ENCODE results near the gene SRD5A1. TPM values are rescaled to one million over a fixed set of nuclear protein-coding genes. Genes with fewer than 3 reads are reported as not detected.
A peak's percentile ranks its signal among the peaks of the same experiment; 100 is the strongest.

The SRD5A1 gene
- total and polyA plus RNA-seq, 4 donors: 2.5 to 7.7 (median 4.7) TPM

DNA sequence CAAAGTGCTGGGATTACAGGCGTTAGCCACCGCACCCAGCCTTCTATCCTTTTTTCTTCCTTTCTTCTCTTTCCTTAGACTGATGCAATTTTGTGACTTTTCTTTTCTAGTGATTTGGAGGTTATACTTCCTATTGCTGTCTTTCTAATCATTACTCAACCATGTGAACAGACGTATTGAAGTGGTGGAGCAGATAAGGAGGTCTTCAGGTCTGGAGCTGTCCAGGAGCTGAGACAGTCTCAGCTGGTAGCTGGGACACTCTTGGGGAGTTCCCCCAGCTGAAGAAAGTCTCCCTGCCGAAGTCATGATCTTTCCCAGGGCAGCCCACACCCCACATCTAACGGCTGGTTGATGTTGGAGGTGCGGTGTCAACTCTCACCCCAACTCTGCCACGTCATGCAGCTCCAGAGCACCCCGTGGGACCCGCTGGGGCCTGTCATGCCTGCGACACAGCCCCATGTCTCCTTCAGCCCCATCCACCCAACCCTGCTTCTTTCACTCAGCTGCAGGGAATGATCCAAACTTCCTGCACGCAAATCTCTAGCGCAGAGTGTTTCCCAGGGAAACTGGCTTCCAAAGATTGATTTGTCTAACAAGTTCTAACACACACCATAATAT lies 41.5 kb upstream of the SRD5A1 start:
- intact Hi-C loops (cut with DNase I): no loop called here
- H3K27ac ChIP-seq (ENCODE audit: low read depth in 1 of 2, low read length in 2 of 2): no peak overlapping the region
- no peaks in the 10 kb centered on the region for H3K4me1 ChIP-seq (ENCODE audit: control insufficient read depth in 1 of 2, insufficient read depth in 2 of 2, low read length in 2 of 2)
- no peaks in the 10 kb centered on the region for H3K27me3 ChIP-seq (ENCODE audit: control insufficient read depth in 1 of 2, insufficient read depth in 2 of 2, low read length in 1 of 2)
- no peaks in the 10 kb centered on the region for H3K9me3 ChIP-seq (ENCODE audit: control insufficient read depth, low read length)
- no peak for DNase-seq
- no peaks in the 10 kb centered on the region for H3K36me3 ChIP-seq (ENCODE audit: control insufficient read depth in 1 of 2, insufficient read depth in 2 of 2, low read length in 1 of 2)
- 92 to 93% methylated on average over 12 of the region's 12 CpGs for WGBS, 2 donors
- no peak for ATAC-seq (ENCODE audit: low FRiP score)
- H3K4me3 ChIP-seq (ENCODE audit: low read length in 2 of 2): no peak overlapping the region

DNA sequence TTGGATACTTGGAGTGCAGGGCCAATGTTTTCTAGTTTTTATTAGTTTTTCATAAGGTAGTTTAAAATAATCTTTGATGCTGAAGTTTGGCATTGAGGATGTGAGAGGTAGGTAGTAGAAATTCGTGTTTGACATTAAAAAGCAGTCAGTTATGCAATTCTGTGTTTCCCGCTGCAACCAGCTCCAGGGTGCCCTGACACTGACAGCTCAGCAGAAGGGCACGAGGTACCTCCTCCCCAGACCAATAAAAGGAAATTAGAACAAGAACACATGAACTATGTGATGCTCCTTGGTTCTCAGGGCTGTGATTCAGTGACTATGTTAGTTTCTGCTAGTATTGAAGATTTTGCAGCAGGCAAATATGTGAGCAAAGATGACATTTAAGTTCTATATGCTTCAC lies 40.6 kb upstream of the SRD5A1 start:
- 83 to 84% methylated on average over 3 of the region's 3 CpGs for WGBS, 2 donors
- intact Hi-C loops (cut with DNase I): no loop called here
- Histone ChIP-seq H3K4me3 (ENCODE audit: low read length in 2 of 2) (no peak overlapping the region), H3K36me3 (ENCODE audit: control insufficient read depth in 1 of 2, insufficient read depth in 2 of 2, low read length in 1 of 2) (no peaks in the 10 kb centered on the region), H3K27ac (ENCODE audit: low read depth in 1 of 2, low read length in 2 of 2) (no peak overlapping the region), H3K9me3 (ENCODE audit: control insufficient read depth, low read length) (no peaks in the 10 kb centered on the region), H3K27me3 (ENCODE audit: control insufficient read depth in 1 of 2, insufficient read depth in 2 of 2, low read length in 1 of 2) (no peaks in the 10 kb centered on the region), H3K4me1 (ENCODE audit: control insufficient read depth in 1 of 2, insufficient read depth in 2 of 2, low read length in 2 of 2) (peaks cover 0 to 1% of the 10 kb centered on the region in 2 donors)
- no peak for ATAC-seq (ENCODE audit: low FRiP score)
- DNase-seq: no peak

DNA sequence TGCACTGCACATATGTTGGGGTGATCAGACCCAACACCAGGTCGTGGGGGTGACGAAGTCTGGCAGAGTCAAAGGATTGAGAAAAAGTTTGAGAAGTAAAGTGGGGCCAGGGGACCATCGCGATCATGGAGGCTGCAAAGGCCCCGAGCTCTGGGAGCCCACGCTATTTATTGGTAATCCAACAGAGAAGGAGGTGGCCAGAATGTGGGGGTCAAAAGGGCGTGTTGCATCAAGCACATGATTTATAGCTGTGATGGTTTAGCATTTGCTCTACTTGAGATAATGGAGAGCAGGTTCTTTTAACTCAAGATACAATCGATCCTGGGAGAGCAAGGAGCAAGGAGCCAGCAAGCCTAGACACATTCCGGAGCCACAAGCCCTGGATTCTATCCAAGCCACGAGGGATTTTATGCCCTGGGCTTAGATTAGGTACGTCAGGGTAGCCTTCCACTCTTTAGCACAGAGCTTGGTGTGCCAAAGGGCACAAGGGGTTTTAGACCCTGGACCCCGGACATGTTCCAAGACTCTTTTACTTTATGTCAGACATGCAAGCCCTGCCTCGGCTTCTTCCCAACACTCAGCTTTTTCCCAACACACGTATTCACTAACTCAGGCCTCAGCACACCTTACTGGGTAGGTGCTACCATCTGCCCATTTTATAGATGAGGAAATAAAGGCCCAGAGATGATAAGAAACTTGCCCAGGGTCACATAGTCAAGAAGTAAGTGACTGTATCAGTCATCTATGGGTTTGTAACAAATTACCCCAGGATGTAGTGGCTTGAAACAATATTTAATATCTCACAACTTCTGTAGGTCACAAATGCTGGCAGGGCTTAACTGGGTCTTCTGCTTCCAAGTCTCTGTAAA lies 39.9 kb upstream of the SRD5A1 start:
- ATAC-seq (ENCODE audit: low FRiP score) (no peak), DNase-seq (no peak)
- no peaks in the 10 kb centered on the region for H3K27me3 ChIP-seq (ENCODE audit: control insufficient read depth in 1 of 2, insufficient read depth in 2 of 2, low read length in 1 of 2)
- H3K4me3 ChIP-seq (ENCODE audit: low read length in 2 of 2): no peak overlapping the region
- intact Hi-C loops (cut with DNase I): no loop called here
- no peaks in the 10 kb centered on the region for H3K36me3 ChIP-seq (ENCODE audit: control insufficient read depth in 1 of 2, insufficient read depth in 2 of 2, low read length in 1 of 2)
- H3K4me1 ChIP-seq (ENCODE audit: control insufficient read depth in 1 of 2, insufficient read depth in 2 of 2, low read length in 2 of 2): peaks cover 0 to 4% of the 10 kb centered on the region in 2 donors
- WGBS, 2 donors: 69 to 81% methylated on average over 14 of the region's 14 CpGs
- H3K9me3 ChIP-seq (ENCODE audit: control insufficient read depth, low read length): no peaks in the 10 kb centered on the region
- H3K27ac ChIP-seq (ENCODE audit: low read depth in 1 of 2, low read length in 2 of 2): no peak overlapping the region

DNA sequence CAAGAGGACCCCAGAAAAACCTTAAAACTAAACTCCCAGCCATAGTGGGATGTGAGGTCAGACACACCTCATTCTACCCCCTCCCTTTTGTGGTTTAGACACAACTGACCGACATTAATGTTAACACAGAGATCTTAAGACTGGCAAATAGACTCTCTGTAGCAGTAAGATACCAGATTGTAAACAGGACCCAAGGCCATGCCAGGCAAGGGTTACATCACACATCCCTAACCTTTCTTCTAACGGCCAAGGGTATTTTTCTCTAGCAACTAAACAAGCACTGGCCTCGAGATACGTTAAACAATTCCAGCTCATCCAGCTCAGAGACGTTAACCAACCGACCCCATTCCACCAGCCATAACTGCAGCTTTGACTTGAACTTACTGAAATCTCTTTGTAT lies 39.2 kb upstream of the SRD5A1 start:
- no peak for DNase-seq
- Histone ChIP-seq H3K36me3 (ENCODE audit: control insufficient read depth in 1 of 2, insufficient read depth in 2 of 2, low read length in 1 of 2) (peaks cover 0 to 3% of the 10 kb centered on the region in 2 donors), H3K4me3 (ENCODE audit: low read length in 2 of 2) (no peak overlapping the region), H3K27me3 (ENCODE audit: control insufficient read depth in 1 of 2, insufficient read depth in 2 of 2, low read length in 1 of 2) (no peaks in the 10 kb centered on the region), H3K9me3 (ENCODE audit: control insufficient read depth, low read length) (no peaks in the 10 kb centered on the region), H3K4me1 (ENCODE audit: control insufficient read depth in 1 of 2, insufficient read depth in 2 of 2, low read length in 2 of 2) (peaks cover 0 to 4% of the 10 kb centered on the region in 2 donors), H3K27ac (ENCODE audit: low read depth in 1 of 2, low read length in 2 of 2) (no peak overlapping the region)
- intact Hi-C loops (cut with DNase I): no loop called here
- WGBS, 2 donors: 87 to 89% methylated on average over 6 of the region's 6 CpGs
- no peak for ATAC-seq (ENCODE audit: low FRiP score)

GRCh38 chr5:6595405-6595804 lies 37.8 kb upstream of the SRD5A1 start:
- H3K27ac ChIP-seq (ENCODE audit: low read depth in 1 of 2, low read length in 2 of 2): no peak overlapping the region
- no peak overlapping the region for H3K4me3 ChIP-seq (ENCODE audit: low read length in 2 of 2)
- DNase-seq: no peak
- peaks cover 0 to 5% of the 10 kb centered on the region in 2 donors for H3K36me3 ChIP-seq (ENCODE audit: control insufficient read depth in 1 of 2, insufficient read depth in 2 of 2, low read length in 1 of 2)
- ATAC-seq (ENCODE audit: low FRiP score): no peak
- intact Hi-C loops (cut with DNase I): no loop called here
- no peaks in the 10 kb centered on the region for H3K9me3 ChIP-seq (ENCODE audit: control insufficient read depth, low read length)
- H3K27me3 ChIP-seq (ENCODE audit: control insufficient read depth in 1 of 2, insufficient read depth in 2 of 2, low read length in 1 of 2): no peaks in the 10 kb centered on the region
- 83 to 86% methylated on average over 3 of the region's 3 CpGs for WGBS, 2 donors
- peaks cover 0 to 4% of the 10 kb centered on the region in 2 donors for H3K4me1 ChIP-seq (ENCODE audit: control insufficient read depth in 1 of 2, insufficient read depth in 2 of 2, low read length in 2 of 2)

DNA sequence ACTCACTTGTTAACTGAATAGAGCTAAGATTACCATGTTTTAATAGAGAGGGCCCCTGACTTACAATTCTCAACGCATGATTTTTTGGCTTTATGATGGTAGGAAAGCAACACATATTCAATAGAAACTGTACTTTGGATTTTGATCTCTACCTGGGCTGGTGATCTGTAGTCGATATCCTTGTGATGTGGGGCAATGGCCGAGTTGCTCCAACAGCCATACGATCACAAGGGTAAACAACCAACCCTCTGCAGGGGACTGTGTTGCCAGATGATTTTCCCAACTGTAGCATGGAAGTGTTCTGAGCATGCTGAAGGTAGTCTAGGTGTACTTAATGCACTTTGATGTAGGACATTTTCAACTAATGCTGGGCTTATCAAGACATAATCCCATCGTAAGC lies 36.9 kb upstream of the SRD5A1 start:
- WGBS, 2 donors: 94 to 96% methylated on average over 5 of the region's 5 CpGs
- no peak for ATAC-seq (ENCODE audit: low FRiP score)
- peaks cover 0 to 5% of the 10 kb centered on the region in 2 donors for H3K36me3 ChIP-seq (ENCODE audit: control insufficient read depth in 1 of 2, insufficient read depth in 2 of 2, low read length in 1 of 2)
- no peak for DNase-seq
- H3K4me1 ChIP-seq (ENCODE audit: control insufficient read depth in 1 of 2, insufficient read depth in 2 of 2, low read length in 2 of 2): peaks cover 0 to 4% of the 10 kb centered on the region in 2 donors
- H3K4me3 ChIP-seq (ENCODE audit: low read length in 2 of 2): no peak overlapping the region
- no peaks in the 10 kb centered on the region for H3K9me3 ChIP-seq (ENCODE audit: control insufficient read depth, low read length)
- H3K27ac ChIP-seq (ENCODE audit: low read depth in 1 of 2, low read length in 2 of 2): no peak overlapping the region
- H3K27me3 ChIP-seq (ENCODE audit: control insufficient read depth in 1 of 2, insufficient read depth in 2 of 2, low read length in 1 of 2): no peaks in the 10 kb centered on the region
- intact Hi-C loops (cut with DNase I): no loop called here

DNA sequence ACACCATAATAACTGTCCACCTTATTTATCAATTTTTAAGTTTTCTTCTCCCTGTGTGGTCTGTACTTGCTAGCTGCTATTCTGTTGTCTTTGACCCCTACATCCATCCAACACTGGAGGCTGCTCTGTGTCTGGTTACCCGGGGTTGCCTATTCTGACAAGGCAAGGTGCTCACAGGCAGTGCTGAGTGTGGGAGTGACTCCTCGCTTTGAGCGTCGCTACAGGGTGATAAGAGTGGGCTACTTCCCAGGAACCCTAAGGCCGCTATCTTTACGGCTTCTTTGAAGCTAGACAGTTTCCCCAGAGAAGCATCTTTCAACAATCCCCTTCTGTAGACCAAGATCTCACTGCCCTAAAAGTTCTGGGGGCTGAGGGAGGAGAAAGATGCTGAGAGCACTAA lies 35.7 kb upstream of the SRD5A1 start:
- DNase-seq (no peak), ATAC-seq (ENCODE audit: low FRiP score) (no peak)
- 87 to 94% methylated on average over 6 of the region's 6 CpGs for WGBS, 2 donors
- Histone ChIP-seq H3K4me1 (ENCODE audit: control insufficient read depth in 1 of 2, insufficient read depth in 2 of 2, low read length in 2 of 2) (peaks cover 0 to 4% of the 10 kb centered on the region in 2 donors), H3K27ac (ENCODE audit: low read depth in 1 of 2, low read length in 2 of 2) (peak overlapping the region in 1 of 2 donors; percentile 47), H3K4me3 (ENCODE audit: low read length in 2 of 2) (no peak overlapping the region), H3K27me3 (ENCODE audit: control insufficient read depth in 1 of 2, insufficient read depth in 2 of 2, low read length in 1 of 2) (no peaks in the 10 kb centered on the region), H3K36me3 (ENCODE audit: control insufficient read depth in 1 of 2, insufficient read depth in 2 of 2, low read length in 1 of 2) (peaks cover 0 to 9% of the 10 kb centered on the region in 2 donors), H3K9me3 (ENCODE audit: control insufficient read depth, low read length) (no peaks in the 10 kb centered on the region)
- intact Hi-C loops (cut with DNase I): no loop called here

GRCh38 chr5:6598351-6598900 lies 34.8 kb upstream of the SRD5A1 start:
- intact Hi-C loops (cut with DNase I): no loop called here
- ATAC-seq (ENCODE audit: low FRiP score): no peak
- H3K9me3 ChIP-seq (ENCODE audit: control insufficient read depth, low read length): no peaks in the 10 kb centered on the region
- DNase-seq: no peak
- no peaks in the 10 kb centered on the region for H3K27me3 ChIP-seq (ENCODE audit: control insufficient read depth in 1 of 2, insufficient read depth in 2 of 2, low read length in 1 of 2)
- peaks cover 0 to 9% of the 10 kb centered on the region in 2 donors for H3K36me3 ChIP-seq (ENCODE audit: control insufficient read depth in 1 of 2, insufficient read depth in 2 of 2, low read length in 1 of 2)
- no peak overlapping the region for H3K4me3 ChIP-seq (ENCODE audit: low read length in 2 of 2)
- peak overlapping the region; percentile 63 to 87 for H3K27ac ChIP-seq (ENCODE audit: low read depth in 1 of 2, low read length in 2 of 2)
- peaks cover 0 to 4% of the 10 kb centered on the region in 2 donors for H3K4me1 ChIP-seq (ENCODE audit: control insufficient read depth in 1 of 2, insufficient read depth in 2 of 2, low read length in 2 of 2)
- 35 to 53% methylated on average over 14 of the region's 14 CpGs for WGBS, 2 donors
